Measurements from ENCODE around the gene MPST. TPM values are rescaled to one million over a fixed set of nuclear protein-coding genes. Genes with fewer than 3 reads are reported as not detected.

MPST gene
- total and polyA plus RNA-seq, 2 donors (not counting 1 experiment from before 2014, with no cell fraction given): 14.8 to 51.5 TPM

GRCh38 chr22:37050913-37051312 is 31.4 kb downstream of the MPST start:
- no peak for DNase-seq (ENCODE audit: low read depth in 2 of 2)
- no peaks in the 10 kb centered on the region for H4K20me1 ChIP-seq (ENCODE audit: control insufficient read depth, extremely low read depth, insufficient read depth, low read length)
- H3K9me3 ChIP-seq (ENCODE audit: control insufficient read depth, insufficient read depth, low read depth, low read length): no peaks in the 10 kb centered on the region
- no peak overlapping the region for H2AFZ ChIP-seq (ENCODE audit: low read length)
- H3K4me2 ChIP-seq (ENCODE audit: extremely low read depth, insufficient read depth, low read length): no peak overlapping the region
- TF ChIP-seq CTCF (conservative IDR thresholded peaks at IDR 0.05 in 1 of 2, IDR thresholded peaks at IDR 0.05 in 1 of 2; ENCODE audit: low read depth in 1 of 2, low read length in 2 of 2) (no peak), EZH2 (IDR thresholded peaks at IDR 0.05; ENCODE audit: low read length, missing control alignments) (no peak)
- H3K79me2 ChIP-seq (ENCODE audit: control insufficient read depth, insufficient read depth, low read length): no peaks in the 10 kb centered on the region
- no peaks in the 10 kb centered on the region for H3K36me3 ChIP-seq (ENCODE audit: control insufficient read depth, insufficient read depth, low read length)
- no peak overlapping the region for H3K9ac ChIP-seq (ENCODE audit: insufficient read depth, low read length)
- H3K27me3 ChIP-seq (ENCODE audit: control insufficient read depth, insufficient read depth, low read length): no peaks in the 10 kb centered on the region
- no peak overlapping the region for H3K27ac ChIP-seq (ENCODE audit: insufficient read depth, low read length)
- H3K4me1 ChIP-seq (ENCODE audit: control insufficient read depth, extremely low read depth, insufficient read depth, low read length): peaks cover 4% of the 10 kb centered on the region
- H3K4me3 ChIP-seq (replicated peaks in 1 of 4; ENCODE audit: control extremely low read depth in 1 of 4, insufficient read depth in 1 of 4, low read depth in 3 of 4, low read length in 4 of 4): no peak overlapping the region

- DNase-seq (ENCODE audit: low read depth in 2 of 2): peak; percentile 60 to 68
- Histone ChIP-seq H3K79me2 (ENCODE audit: control insufficient read depth, insufficient read depth, low read length) (no peaks in the 10 kb centered on the region), H3K27ac (ENCODE audit: insufficient read depth, low read length) (peak within 1 kb of the TSS; percentile 53), H3K4me2 (ENCODE audit: extremely low read depth, insufficient read depth, low read length) (peak within 1 kb of the TSS; percentile 86), H3K27me3 (ENCODE audit: control insufficient read depth, insufficient read depth, low read length) (no peaks in the 10 kb centered on the region), H3K36me3 (ENCODE audit: control insufficient read depth, insufficient read depth, low read length) (peaks cover 1% of the 10 kb centered on the region), H3K9me3 (ENCODE audit: control insufficient read depth, insufficient read depth, low read depth, low read length) (no peaks in the 10 kb centered on the region), H2AFZ (ENCODE audit: low read length) (peak within 1 kb of the TSS; percentile 73), H3K4me1 (ENCODE audit: control insufficient read depth, extremely low read depth, insufficient read depth, low read length) (peaks cover 4% of the 10 kb centered on the region), H4K20me1 (ENCODE audit: control insufficient read depth, extremely low read depth, insufficient read depth, low read length) (no peaks in the 10 kb centered on the region), H3K4me3 (replicated peaks in 1 of 4; ENCODE audit: control extremely low read depth in 1 of 4, insufficient read depth in 1 of 4, low read depth in 3 of 4, low read length in 4 of 4) (peak within 1 kb of the TSS; percentile 66 to 79 (median 72)), H3K9ac (ENCODE audit: insufficient read depth, low read length) (peak within 1 kb of the TSS; percentile 65)
- TF ChIP-seq EZH2 (IDR thresholded peaks at IDR 0.05; ENCODE audit: low read length, missing control alignments): no peak
- no peak for TF ChIP-seq CTCF (conservative IDR thresholded peaks at IDR 0.05 in 1 of 2, IDR thresholded peaks at IDR 0.05 in 1 of 2; ENCODE audit: low read depth in 1 of 2, low read length in 2 of 2)
Measured at GRCh38 chr22:37051391-37052385, 32.1 kb downstream of the MPST start, which contains the start of gene KCTD17. Gene KCTD17 (plus strand): TSS chr22:37051742. CDS start chr22:37051761, 19 bp downstream.

All from fibroblast of lung (primary cell).